ENCODE results near the gene STARD9.

- no peak for TF ChIP-seq EZH2phosphoT487 (IDR thresholded peaks at IDR 0.05; ENCODE audit: insufficient read depth, low read depth)
- no peak for TF ChIP-seq EZH2 (IDR thresholded peaks at IDR 0.05; ENCODE audit: insufficient read depth, poor library complexity, severe bottlenecking)
Measured at GRCh38 chr15:42719043-42719442, 143.6 kb downstream of the STARD9 start.

Measured in GM23248 (cell line).